ENCODE measurements around the gene MUC5AC. TPM values are rescaled to one million over a fixed set of nuclear protein-coding genes. Genes with fewer than 3 reads are reported as not detected.
"Not testable (repeated sequence)": the region's sequence is repeated elsewhere in the genome, so short reads cannot be mapped to it uniquely, and the experiment has no call there.

The MUC5AC gene
- polyA plus RNA-seq, 3 donors = 0.01 TPM; not detected in 1

DNA sequence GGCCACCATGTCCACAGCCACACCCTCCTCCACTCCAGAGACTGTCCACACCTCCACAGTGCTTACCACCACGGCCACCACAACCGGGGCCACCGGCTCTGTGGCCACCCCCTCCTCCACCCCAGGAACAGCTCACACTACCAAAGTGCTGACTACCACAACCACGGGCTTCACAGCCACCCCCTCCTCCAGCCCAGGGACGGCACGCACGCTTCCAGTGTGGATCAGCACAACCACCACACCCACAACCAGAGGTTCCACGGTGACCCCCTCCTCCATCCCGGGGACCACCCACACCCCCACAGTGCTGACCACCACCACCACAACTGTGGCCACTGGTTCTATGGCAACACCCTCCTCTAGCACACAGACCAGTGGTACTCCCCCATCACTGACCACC is 86.8 kb downstream of the MUC5AC start:
- not testable (repeated sequence) for DNase-seq (ENCODE audit: low read depth in 3 of 3, low spot score in 2 of 3)

DNA sequence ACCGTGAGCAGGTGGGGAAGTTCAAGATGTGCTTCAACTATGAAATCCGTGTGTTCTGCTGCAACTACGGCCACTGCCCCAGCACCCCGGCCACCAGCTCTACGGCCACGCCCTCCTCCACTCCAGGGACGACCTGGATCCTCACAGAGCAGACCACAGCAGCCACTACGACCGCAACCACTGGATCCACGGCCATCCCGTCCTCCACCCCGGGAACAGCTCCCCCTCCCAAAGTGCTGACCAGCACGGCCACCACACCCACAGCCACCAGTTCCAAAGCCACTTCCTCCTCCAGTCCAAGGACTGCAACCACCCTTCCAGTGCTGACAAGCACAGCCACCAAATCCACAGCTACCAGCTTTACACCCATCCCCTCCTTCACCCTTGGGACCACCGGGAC is 88.0 kb downstream of the MUC5AC start:
- not testable (repeated sequence) for DNase-seq (ENCODE audit: low read depth in 3 of 3, low spot score in 2 of 3)

DNA sequence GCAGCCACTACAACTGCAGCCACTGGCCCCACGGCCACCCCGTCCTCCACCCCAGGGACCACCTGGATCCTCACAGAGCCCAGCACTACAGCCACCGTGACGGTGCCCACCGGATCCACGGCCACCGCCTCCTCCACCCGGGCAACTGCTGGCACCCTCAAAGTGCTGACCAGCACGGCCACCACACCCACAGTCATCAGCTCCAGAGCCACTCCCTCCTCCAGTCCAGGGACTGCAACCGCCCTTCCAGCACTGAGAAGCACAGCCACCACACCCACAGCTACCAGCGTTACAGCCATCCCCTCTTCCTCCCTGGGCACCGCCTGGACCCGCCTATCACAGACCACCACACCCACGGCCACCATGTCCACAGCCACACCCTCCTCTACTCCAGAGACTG is 88.5 kb downstream of the MUC5AC start:
- DNase-seq (ENCODE audit: low read depth in 3 of 3, low spot score in 2 of 3) = not testable (repeated sequence)

DNA sequence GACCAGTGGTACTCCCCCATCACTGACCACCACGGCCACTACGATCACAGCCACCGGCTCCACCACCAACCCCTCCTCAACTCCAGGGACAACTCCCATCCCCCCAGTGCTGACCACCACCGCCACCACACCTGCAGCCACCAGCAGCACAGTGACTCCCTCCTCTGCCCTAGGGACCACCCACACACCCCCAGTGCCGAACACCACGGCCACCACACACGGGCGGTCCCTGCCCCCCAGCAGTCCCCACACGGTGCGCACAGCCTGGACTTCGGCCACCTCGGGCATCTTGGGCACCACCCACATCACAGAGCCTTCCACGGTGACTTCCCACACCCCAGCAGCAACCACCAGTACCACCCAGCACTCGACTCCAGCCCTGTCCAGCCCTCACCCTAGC is 89.3 kb downstream of the MUC5AC start:
- not testable (repeated sequence) for DNase-seq (ENCODE audit: low read depth in 3 of 3, low spot score in 2 of 3)

DNA sequence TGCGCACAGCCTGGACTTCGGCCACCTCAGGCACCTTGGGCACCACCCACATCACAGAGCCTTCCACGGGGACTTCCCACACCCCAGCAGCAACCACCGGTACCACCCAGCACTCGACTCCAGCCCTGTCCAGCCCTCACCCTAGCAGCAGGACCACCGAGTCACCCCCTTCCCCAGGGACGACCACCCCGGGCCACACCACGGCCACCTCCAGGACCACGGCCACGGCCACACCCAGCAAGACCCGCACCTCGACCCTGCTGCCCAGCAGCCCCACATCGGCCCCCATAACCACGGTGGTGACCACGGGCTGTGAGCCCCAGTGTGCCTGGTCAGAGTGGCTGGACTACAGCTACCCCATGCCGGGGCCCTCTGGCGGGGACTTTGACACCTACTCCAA is 91.2 kb downstream of the MUC5AC start:
- not testable (repeated sequence) for DNase-seq (ENCODE audit: low read depth in 3 of 3, low spot score in 2 of 3)

DNA sequence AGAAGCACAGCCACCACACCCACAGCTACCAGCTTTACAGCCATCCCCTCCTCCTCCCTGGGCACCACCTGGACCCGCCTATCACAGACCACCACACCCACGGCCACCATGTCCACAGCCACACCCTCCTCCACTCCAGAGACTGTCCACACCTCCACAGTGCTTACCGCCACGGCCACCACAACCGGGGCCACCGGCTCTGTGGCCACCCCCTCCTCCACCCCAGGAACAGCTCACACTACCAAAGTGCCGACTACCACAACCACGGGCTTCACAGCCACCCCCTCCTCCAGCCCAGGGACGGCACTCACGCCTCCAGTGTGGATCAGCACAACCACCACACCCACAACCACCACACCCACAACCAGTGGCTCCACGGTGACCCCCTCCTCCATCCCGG is 92.7 kb downstream of the MUC5AC start:
- DNase-seq (ENCODE audit: low read depth in 3 of 3, low spot score in 2 of 3) = not testable (repeated sequence)

Other genes with a start within 250 kb of the MUC5AC start
- 100 to 1,000 TPM; 103 to 117 (median 110) TPM for gene CHID1, start 247.1 kb upstream of the MUC5AC start, polyA plus RNA-seq (ENCODE audit: insufficient read length in 3 of 3)
- gene AP2A2, start 232.1 kb upstream of the MUC5AC start, polyA plus RNA-seq (ENCODE audit: insufficient read length in 3 of 3) = 10 to 100 TPM; 96.8 to 99.9 (median 98.5) TPM
- gene MUC6, start 121.2 kb upstream of the MUC5AC start, polyA plus RNA-seq (ENCODE audit: insufficient read length in 3 of 3) = 10 to 100 TPM; 10.6 to 17.8 (median 14.3) TPM
- under 1 TPM in 2 of 3 donors, not detected in 1; 0.01 to 0.27 TPM for gene MUC2, start 83.1 kb upstream of the MUC5AC start, polyA plus RNA-seq (ENCODE audit: insufficient read length in 3 of 3)
- under 1 TPM in 2 of 3 donors, not detected in 1; under 0.01 to 0.01 TPM for gene MUC5B, start 65.1 kb downstream of the MUC5AC start, polyA plus RNA-seq (ENCODE audit: insufficient read length in 3 of 3)
- 10 to 100 TPM; 31.3 to 41.5 (median 36.0) TPM for gene TOLLIP, start 151.7 kb downstream of the MUC5AC start, polyA plus RNA-seq (ENCODE audit: insufficient read length in 3 of 3)
- gene BRSK2, start 232.0 kb downstream of the MUC5AC start, polyA plus RNA-seq (ENCODE audit: insufficient read length in 3 of 3) = under 1 TPM; 0.25 to 0.64 (median 0.49) TPM